ENCODE data around the gene GAB2.

DNA sequence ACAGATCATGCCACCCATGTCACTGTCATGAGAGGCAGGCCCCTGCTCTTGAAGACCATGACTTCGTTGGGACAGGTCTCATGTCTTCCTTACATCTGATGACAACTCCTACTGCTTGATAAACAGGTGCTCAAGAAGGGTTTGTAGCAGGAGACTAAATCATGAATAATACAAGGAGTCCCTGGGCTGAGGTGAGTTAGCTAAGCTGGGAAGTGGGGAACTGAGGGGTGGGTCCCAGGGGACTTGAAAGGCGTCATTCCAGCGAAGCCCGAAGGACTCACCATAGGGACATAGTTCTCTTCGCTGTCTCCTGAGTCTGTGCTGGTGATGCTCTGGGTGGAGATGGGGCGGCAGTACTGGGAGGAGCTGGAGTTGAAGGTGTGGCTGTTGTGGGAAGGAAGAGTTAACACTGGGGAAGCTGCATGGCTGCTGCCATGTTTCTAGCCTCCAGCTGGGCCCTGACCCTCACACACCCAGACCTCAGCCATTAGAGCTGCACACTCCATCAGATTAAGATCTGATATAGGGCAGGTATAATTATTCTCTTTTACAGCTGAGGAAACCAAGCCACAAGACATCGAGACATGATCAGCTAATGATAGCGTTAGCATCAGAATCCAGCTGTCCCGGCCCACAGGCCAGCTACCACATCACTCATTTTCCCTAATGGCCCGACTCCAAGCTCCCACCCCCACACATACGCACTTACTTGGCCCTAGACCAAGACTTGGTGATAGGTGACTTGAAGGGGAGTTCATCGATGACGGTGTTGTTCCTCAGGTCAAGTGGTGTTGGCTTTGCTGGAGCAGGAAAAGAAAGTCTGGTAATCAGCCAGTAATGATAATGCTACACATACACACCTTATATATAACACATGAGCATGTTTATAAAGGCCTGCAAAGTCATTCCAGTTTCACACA is 196.0 kb downstream of the GAB2 start:
- TF ChIP-seq CTCF (IDR thresholded peaks at IDR 0.05; ENCODE audit: poor library complexity) (no peak), EZH2 (IDR thresholded peaks at IDR 0.05; ENCODE audit: borderline replicate concordance) (no peak), EZH2phosphoT487 (IDR thresholded peaks at IDR 0.05; ENCODE audit: low read depth, severe bottlenecking, unreplicated experiment) (no peak)

Measured in hepatocyte (in vitro differentiated cells).